Colonic mucosa (tissue), 4 donors: ENCODE measurements around the gene EPHA2. TPM values are rescaled to one million over a fixed set of nuclear protein-coding genes. Genes with fewer than 3 reads are reported as not detected.
"Not testable (repeated sequence)": the region's sequence is repeated elsewhere in the genome, so short reads cannot be mapped to it uniquely, and the experiment has no call there.

Experiments
- DNase-seq: peaks from one replicate; pipeline ENCODE4 v3.0.0-alpha.2; 2020
- H3K27ac ChIP-seq: fragments of 200-600 bp; one replicate; pipeline ENCODE4 v1.8.0; 2021
- H3K27me3 ChIP-seq: fragments of 200-600 bp; one replicate; pipeline ENCODE4 v1.8.0; 2021
- H3K36me3 ChIP-seq: fragments of 200-600 bp; one replicate; pipeline ENCODE4 v1.8.0; 2021
- H3K4me1 ChIP-seq: fragments of 200-600 bp; one replicate; pipeline ENCODE4 v1.8.0; 2021; ENCODE audit warnings: mild to moderate bottlenecking
- H3K4me3 ChIP-seq: fragments of 200-600 bp; one replicate; pipeline ENCODE4 v1.8.0; 2021
- H3K9ac ChIP-seq, 2 donors: one replicate each; pipeline ENCODE4 v1.7.0; 2013; ENCODE audit warnings: control low read depth in 2 of 2, low read depth in 2 of 2, low read length in 2 of 2
- H3K9me3 ChIP-seq: fragments of 200-600 bp; one replicate; pipeline ENCODE4 v1.8.0; 2021
- intact Hi-C: fragments of 100-400 bp; cut with DNase I; formaldehyde crosslinking; loops from one replicate; pipeline ENCODE4 v1.14.1; 2022
- total RNA-seq, 2 donors: library from RNA; stranded (reverse); fragmentation: NEBNext Ultra II Directional in 1 of 2; extraction: Animal tissue kit (Norgen Biotek cat#: 25700) in 1 of 2; gene quantifications; one replicate each; pipeline ENCODE4 v1.2.1, GENCODE V29; 2021
- TF ChIP-seq, protein P1 (sequence below): fragments of 200-600 bp; IDR thresholded peaks from one replicate; pipeline ENCODE4 v1.8.0; 2022; ENCODE audit warnings: antibody characterized with exemption, mild to moderate bottlenecking
- donor health status: healthy.
- donor health status: DM: no; HTN: no; CAD: no.
- donor health status: DM: no; HTN: no; CAD: no.

EPHA2 gene
- total RNA-seq, 2 donors from 2014 or later: 15.7 to 40.8 TPM

DNA sequence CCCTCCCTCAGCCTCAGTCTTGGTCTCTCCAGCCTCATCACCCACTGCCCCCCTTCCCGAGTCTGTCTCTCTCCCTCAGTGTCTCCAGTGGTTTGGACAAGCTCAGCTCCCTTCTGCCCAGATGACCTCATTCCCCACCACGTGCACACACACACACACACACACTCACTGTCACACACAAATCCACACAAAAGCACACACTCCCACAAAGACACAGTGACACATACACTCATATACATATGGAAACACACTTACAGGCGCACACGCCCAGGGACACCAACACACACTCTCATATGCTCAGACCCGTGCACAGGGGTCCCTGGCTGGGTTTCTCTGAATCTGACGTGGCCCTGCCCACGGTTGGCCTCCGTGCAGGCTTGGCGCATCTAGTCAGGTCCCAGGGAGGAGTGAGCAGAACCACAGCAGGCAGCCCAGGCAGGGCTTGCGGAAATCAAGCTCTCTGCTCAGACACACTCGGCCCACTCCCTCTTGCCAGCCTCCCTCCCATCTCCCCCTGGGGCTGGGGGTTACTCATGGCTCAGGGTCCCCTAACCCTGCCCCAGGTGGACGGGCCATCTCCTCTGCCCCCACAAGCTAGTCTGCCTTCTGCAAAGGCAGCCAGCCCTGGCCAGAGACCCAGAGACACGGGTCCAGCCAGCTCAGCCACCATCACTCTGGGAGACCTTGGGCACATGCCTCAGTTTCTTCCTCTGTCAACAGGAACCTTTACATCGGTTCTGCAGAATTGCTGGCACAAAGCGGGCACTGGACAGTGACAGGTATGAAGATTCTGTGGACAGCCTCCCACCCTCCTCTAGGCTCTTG, 43.9 kb downstream of the EPHA2 start:
- Histone ChIP-seq H3K9me3 (no peaks in the 10 kb centered on the region), H3K9ac (no peak overlapping the region), H3K27me3 (no peaks in the 10 kb centered on the region), H3K36me3 (no peaks in the 10 kb centered on the region), H3K27ac (no peak overlapping the region), H3K4me1 (no peaks in the 10 kb centered on the region), H3K4me3 (no peak overlapping the region)
- intact Hi-C loops: no loop called here
- no peak for DNase-seq
- TF ChIP-seq, protein P1, sequence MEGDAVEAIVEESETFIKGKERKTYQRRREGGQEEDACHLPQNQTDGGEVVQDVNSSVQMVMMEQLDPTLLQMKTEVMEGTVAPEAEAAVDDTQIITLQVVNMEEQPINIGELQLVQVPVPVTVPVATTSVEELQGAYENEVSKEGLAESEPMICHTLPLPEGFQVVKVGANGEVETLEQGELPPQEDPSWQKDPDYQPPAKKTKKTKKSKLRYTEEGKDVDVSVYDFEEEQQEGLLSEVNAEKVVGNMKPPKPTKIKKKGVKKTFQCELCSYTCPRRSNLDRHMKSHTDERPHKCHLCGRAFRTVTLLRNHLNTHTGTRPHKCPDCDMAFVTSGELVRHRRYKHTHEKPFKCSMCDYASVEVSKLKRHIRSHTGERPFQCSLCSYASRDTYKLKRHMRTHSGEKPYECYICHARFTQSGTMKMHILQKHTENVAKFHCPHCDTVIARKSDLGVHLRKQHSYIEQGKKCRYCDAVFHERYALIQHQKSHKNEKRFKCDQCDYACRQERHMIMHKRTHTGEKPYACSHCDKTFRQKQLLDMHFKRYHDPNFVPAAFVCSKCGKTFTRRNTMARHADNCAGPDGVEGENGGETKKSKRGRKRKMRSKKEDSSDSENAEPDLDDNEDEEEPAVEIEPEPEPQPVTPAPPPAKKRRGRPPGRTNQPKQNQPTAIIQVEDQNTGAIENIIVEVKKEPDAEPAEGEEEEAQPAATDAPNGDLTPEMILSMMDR: no peak

DNA sequence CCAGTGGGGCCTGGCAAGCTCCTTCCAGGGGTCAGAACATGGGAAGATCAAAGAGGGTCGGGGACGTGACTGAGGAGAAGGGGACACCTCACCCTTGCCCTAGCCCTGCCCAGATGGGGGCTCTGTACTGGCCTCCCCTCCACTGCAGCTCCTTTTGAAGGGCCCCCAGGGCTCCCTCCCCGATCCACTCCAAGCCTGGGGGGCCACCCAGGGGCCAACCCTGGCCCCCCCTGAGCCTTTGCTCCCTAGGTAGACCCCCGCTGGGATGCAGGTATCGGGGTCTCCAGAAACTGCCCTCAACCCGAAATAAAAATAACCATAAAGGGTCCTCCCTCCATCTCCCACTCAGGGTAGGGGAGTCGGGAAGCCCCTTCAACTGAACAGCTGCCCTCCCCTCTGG, 45.0 kb downstream of the EPHA2 start:
- H3K27ac ChIP-seq: no peak overlapping the region
- no peaks in the 10 kb centered on the region for H3K4me1 ChIP-seq
- no peak overlapping the region for H3K9ac ChIP-seq
- no peak for DNase-seq
- TF ChIP-seq, protein P1: no peak
- no peaks in the 10 kb centered on the region for H3K36me3 ChIP-seq
- no peak overlapping the region for H3K4me3 ChIP-seq
- intact Hi-C loops: no loop called here
- no peaks in the 10 kb centered on the region for H3K9me3 ChIP-seq
- H3K27me3 ChIP-seq: no peaks in the 10 kb centered on the region

DNA sequence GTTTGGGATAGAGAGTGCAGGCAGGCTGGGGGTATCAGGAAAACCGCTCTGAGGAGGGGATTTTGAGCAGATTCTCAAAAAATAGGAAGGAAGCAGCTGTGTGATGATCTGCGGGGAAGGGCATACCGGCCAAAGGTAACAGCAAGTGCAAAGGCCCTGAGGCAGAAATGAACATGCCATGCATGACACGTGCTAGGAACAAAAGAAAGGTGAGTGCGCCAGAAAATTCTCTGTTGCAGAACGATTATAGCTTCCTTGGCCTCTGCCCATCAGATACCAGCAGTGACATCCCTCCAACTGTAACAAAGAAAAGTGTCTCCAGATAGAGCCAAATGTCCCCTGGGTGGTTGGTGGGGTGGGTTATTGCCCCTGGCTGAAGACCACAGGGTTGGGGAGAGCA, 45.4 kb downstream of the EPHA2 start:
- no peaks in the 10 kb centered on the region for H3K27me3 ChIP-seq
- no peak overlapping the region for H3K27ac ChIP-seq
- no peaks in the 10 kb centered on the region for H3K36me3 ChIP-seq
- no peaks in the 10 kb centered on the region for H3K4me1 ChIP-seq
- H3K9me3 ChIP-seq: no peaks in the 10 kb centered on the region
- TF ChIP-seq, protein P1: no peak
- intact Hi-C loops: no loop called here
- H3K9ac ChIP-seq: no peak overlapping the region
- H3K4me3 ChIP-seq: no peak overlapping the region
- DNase-seq: no peak

DNA sequence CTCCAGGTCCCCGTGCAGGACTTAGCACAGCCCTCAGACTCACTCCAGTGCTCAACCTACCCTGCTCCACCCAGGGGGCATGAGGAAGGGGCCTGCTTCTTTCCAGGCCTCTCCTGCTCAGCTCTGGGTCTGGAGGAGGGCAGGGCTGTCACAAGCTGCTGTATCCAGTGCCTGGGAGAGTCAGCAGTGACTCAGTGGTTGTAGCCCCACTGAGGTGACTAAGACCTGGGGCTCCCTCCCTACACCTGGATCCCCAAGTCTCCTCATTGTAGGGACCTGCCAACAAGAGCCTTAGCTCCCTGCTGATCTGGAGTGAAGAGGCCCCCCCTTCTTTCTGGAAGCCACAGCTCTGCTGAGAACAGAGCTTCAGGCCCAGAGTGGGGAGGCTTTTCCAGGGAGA, 46.3 kb downstream of the EPHA2 start:
- Histone ChIP-seq H3K9me3 (no peaks in the 10 kb centered on the region), H3K4me3 (no peak overlapping the region), H3K9ac (no peak overlapping the region), H3K27ac (no peak overlapping the region), H3K27me3 (no peaks in the 10 kb centered on the region), H3K36me3 (no peaks in the 10 kb centered on the region), H3K4me1 (no peaks in the 10 kb centered on the region)
- intact Hi-C loops: no loop called here
- TF ChIP-seq, protein P1: no peak
- no peak for DNase-seq

DNA sequence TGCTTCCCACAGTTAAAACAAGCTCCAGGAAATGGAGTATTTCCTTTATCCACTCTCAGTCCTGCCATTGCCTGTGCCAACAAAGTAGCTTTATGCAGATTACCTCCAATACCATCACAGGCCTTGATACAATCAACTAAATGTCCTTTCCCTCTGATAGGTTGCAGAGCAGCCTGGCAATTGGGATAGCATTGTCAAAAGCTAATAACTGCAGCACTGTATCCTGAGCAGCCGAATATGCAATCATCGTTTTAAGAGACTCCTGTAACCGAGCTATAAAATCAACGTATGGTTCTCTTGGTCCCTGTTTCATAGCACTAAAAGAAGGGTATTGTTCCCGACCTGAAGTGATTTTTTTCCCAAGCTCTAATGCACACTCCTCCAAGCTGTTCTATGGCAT, 48.8 kb downstream of the EPHA2 start:
- DNase-seq, intact Hi-C loops, H3K4me3 ChIP-seq, H3K9me3 ChIP-seq, H3K27ac ChIP-seq, H3K27me3 ChIP-seq, H3K36me3 ChIP-seq, H3K9ac ChIP-seq, H3K4me1 ChIP-seq: not testable (repeated sequence)

DNA sequence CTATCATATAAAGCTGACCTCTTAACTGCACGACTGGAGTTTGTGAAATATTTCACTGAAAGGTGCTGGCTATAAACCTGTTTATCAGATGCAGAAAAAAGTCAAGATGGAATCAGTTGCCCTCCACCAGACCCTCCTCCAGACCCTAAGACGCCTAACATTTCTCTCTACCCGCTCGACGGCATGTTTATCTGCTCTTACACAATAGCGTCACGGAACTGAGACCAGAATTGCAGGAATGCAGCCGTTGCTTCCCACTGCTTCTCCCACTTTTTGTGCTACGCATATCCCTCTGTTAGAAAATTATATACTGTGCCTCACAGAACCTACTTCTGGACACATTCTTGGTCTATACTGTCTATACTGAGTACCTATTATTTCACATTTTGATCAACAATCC, 54.2 kb downstream of the EPHA2 start:
- DNase-seq: no peak
- Histone ChIP-seq H3K4me1 (no peaks in the 10 kb centered on the region), H3K9me3 (no peaks in the 10 kb centered on the region), H3K27ac (no peak overlapping the region), H3K9ac (no peak overlapping the region), H3K27me3 (no peaks in the 10 kb centered on the region), H3K36me3 (no peaks in the 10 kb centered on the region), H3K4me3 (no peak overlapping the region)
- TF ChIP-seq, protein P1: no peak
- intact Hi-C loops: no loop called here
